Adipocyte (in vitro differentiated cells): ENCODE data around the gene SCGB1C1.
"Not testable (repeated sequence)": the region's sequence is repeated elsewhere in the genome, so short reads cannot be mapped to it uniquely, and the experiment has no call there.

Experiments
- DNase-seq: peaks from one replicate; pipeline ENCODE4 v3.0.0-alpha.2; 2015; ENCODE audit warnings: low read depth
- H3K27me3 ChIP-seq: replicated peaks from 2 replicates; pipeline ENCODE4 v1.7.0; 2013; ENCODE audit warnings: mild to moderate bottlenecking, low read length, moderate library complexity; ENCODE audit not compliant: control insufficient read depth, insufficient read depth
- H3K36me3 ChIP-seq: 2 replicates; pipeline ENCODE4 v1.7.0; 2013; ENCODE audit warnings: low read length, mild to moderate bottlenecking, moderate library complexity; ENCODE audit not compliant: control insufficient read depth, insufficient read depth, severe bottlenecking
- H3K4me1 ChIP-seq: 2 replicates; pipeline ENCODE4 v1.7.0; 2013; ENCODE audit warnings: mild to moderate bottlenecking, low read length, moderate library complexity; ENCODE audit not compliant: control insufficient read depth, insufficient read depth
- H3K4me3 ChIP-seq: 2 replicates; pipeline ENCODE4 v1.7.0; 2013; ENCODE audit warnings: mild to moderate bottlenecking, low read length, moderate library complexity
- H3K9ac ChIP-seq: 2 replicates; pipeline ENCODE4 v1.7.0; 2013; ENCODE audit warnings: mild to moderate bottlenecking, low read length, moderate library complexity
- H3K9me3 ChIP-seq: 2 replicates; pipeline ENCODE4 v1.7.0; 2013; ENCODE audit warnings: mild to moderate bottlenecking, low read length, moderate library complexity; ENCODE audit not compliant: control insufficient read depth

Gene SCGB1C1

DNA sequence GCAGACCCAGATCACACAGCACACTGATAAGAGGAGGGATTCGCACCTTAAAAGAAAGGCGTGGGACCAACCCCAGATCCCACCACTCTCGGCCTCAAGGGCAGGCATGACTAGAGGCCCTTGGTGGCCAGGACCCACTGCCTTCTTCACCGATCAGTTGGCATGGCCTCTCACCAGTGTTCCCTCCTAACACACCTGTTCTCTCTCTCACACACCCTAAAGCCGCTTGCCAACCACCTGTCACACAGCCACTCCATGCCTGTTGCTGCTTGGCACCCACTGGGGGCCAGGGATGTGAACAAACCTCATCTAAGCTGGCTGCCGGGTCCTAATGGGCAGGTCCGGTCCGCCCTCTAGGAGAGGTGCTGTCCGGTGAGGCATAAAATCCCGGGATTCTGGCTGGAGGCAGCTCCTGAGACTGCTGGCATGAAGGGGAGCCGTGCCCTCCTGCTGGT lies at the start of gene SCGB1C1:
Gene SCGB1C1 (plus strand): TSS at position 405 of the 455 bp plus-strand sequence. CDS start 22 bp downstream, at position 427.
- DNase-seq, H3K9ac ChIP-seq, H3K4me3 ChIP-seq, H3K9me3 ChIP-seq, H3K27me3 ChIP-seq, H3K4me1 ChIP-seq, H3K36me3 ChIP-seq: not testable (repeated sequence)

DNA sequence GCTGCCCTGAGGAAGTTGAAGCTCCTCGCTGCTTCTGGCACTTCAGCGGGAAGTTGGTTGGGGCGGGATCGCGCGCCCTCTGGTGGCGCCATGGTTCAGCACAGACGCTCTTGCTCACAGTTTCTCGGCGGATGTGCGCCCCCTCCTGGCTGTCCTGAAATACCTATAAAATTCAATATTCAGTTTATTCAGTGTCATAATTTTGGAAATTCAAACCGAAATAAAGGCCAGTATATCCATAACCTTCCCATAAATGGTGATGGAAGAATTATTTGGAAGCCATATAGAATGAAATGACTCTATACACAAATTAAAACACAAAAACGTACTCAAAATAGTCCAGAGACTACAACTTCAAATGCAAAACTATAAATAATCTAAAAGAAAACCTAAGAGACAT lies 12.6 kb upstream of the SCGB1C1 start:
- H3K36me3 ChIP-seq, DNase-seq, H3K27me3 ChIP-seq, H3K9me3 ChIP-seq, H3K9ac ChIP-seq, H3K4me3 ChIP-seq, H3K4me1 ChIP-seq: not testable (repeated sequence)

DNA sequence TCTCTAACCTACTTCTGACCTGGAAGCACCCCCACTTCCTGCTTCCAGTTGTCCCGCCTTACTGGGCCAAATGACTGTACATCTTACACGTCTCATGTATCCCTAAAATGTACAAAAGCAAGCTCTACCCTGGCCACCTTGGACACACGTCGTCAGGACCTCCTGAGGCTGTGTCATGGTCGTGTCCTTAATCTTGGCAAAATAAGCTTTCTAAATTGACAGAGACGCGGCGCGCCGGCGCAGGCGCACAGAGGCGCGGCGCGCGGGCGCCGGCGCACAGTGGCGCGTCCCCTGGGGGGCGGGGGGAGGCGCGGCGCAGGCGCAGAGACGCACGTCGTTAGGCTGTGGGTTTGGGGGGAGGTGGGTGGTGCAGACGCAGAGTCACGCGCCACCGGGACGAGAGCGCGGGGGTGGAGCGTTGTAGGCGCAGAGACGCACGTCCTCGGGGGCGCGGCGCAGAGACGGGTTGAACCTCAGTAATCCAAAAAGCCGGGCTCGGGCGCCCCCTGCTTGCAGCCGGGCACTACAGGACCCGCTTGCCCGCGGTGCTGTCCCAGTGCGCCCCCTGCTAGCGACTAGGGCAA lies 3.6 kb upstream of the SCGB1C1 start:
- not testable (repeated sequence) for H3K9me3 ChIP-seq, H3K27me3 ChIP-seq, H3K4me3 ChIP-seq, H3K4me1 ChIP-seq, H3K36me3 ChIP-seq, H3K9ac ChIP-seq, DNase-seq

DNA sequence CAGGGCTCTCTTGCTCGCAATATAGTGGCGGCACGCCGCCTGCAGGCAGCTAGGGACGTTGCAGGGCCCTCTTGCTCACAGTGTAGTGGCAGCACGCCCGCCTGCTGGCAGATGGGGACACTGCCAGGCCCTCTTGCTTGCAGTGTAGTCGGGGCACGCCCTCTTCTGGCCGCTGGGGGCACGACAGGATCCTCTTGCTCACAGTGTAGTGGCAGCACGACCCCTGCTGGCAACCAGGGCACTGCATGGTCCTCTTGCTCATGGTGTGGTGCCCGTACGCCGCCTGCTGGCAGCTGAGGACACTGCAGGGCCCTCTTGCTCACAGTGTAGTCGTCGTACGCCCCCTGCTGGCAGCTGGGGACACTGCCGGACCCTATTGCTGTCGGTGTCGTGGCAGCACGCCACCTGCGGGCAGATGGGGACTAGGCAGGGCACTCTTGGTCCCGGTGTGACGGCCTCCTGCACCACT lies 3.0 kb upstream of the SCGB1C1 start:
- H3K4me3 ChIP-seq, H3K27me3 ChIP-seq, H3K9ac ChIP-seq, H3K36me3 ChIP-seq, DNase-seq, H3K9me3 ChIP-seq, H3K4me1 ChIP-seq: not testable (repeated sequence)

DNA sequence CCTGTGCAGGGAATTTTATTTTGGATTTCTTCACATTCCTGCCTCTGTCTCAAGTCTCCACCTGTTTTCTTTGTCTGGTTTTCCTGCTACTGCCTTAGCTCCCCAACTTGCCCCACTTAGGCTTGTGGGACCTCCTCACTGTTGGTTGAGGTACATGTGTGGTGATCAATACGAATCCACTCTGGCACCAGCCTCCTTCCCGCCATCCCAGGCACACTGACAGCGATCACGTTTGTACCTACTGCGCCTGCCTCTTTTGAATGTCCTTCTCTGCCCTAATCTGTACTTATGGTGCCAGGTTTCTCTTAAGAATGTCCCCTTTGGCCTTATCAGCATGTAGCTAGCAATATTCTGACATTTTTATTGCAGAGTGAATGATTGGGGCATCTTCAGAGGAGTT lies 2.3 kb upstream of the SCGB1C1 start:
- DNase-seq, H3K36me3 ChIP-seq, H3K4me1 ChIP-seq, H3K9me3 ChIP-seq, H3K4me3 ChIP-seq, H3K27me3 ChIP-seq, H3K9ac ChIP-seq: not testable (repeated sequence)

DNA sequence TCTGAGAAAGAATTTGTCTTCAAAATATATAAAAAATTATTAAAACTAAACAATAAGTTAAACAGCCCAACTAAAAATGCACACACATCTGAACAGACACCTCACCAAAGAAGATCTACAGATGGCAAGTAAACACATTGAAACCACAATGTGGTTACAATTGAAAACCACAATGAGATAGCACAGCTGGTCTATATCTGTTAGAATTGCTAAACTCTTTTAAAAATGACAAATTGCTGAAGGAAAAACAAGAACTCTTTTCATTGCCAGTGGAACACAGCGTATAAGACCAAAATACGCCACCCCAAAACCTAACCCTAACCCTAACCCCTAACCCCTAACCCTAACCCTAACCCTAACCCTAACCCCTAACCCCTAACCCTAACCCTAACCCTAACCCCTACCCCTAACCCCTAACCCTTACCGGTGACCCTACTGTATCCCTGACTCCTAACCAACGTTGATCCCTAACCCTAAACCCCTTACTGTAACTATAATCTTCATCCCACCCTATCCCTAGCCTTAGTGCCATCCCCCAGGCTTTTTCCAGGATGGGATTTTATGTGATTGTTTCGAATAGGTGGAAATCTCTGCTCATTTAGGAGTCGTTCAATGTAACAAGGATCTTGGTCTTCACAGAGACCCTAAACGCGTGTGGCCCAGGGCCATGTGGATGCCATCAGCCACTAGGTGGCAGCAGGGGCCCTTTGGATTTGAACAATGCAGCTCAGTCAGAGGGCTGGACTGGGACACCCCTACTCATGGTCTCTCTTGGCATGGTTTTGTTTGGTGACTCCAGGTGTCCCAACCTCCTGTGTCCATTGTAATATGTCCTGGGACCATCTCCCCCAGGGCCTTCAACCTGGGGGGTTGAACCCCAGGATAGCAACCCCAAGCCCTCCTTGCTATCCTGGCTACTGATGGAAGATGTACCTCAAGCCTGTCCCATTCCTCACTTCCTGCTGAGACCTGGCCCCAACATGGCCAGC lies 1.1 kb upstream of the SCGB1C1 start:
- H3K36me3 ChIP-seq, DNase-seq, H3K4me3 ChIP-seq, H3K27me3 ChIP-seq, H3K9me3 ChIP-seq, H3K4me1 ChIP-seq, H3K9ac ChIP-seq: not testable (repeated sequence)

DNA sequence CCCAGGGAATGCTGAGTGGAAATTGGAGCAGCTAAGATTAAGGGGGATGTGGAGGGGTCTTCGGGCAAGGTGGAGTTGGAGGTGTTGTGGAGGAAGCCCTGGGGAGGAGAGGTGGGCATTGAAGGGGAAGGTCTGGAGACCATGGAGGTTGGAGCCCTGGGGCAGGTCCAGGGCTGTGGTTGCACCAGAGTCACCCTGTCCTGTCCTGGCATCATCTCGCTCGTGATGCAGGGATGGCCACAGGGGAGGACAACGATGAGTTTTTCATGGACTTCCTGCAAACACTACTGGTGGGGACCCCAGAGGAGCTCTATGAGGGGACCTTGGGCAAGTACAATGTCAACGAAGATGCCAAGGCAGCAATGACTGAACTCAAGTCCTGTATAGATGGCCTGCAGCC lies 603 bp downstream of the SCGB1C1 start:
- not testable (repeated sequence) for H3K36me3 ChIP-seq, H3K4me1 ChIP-seq, H3K27me3 ChIP-seq, H3K9me3 ChIP-seq, H3K9ac ChIP-seq, DNase-seq, H3K4me3 ChIP-seq

DNA sequence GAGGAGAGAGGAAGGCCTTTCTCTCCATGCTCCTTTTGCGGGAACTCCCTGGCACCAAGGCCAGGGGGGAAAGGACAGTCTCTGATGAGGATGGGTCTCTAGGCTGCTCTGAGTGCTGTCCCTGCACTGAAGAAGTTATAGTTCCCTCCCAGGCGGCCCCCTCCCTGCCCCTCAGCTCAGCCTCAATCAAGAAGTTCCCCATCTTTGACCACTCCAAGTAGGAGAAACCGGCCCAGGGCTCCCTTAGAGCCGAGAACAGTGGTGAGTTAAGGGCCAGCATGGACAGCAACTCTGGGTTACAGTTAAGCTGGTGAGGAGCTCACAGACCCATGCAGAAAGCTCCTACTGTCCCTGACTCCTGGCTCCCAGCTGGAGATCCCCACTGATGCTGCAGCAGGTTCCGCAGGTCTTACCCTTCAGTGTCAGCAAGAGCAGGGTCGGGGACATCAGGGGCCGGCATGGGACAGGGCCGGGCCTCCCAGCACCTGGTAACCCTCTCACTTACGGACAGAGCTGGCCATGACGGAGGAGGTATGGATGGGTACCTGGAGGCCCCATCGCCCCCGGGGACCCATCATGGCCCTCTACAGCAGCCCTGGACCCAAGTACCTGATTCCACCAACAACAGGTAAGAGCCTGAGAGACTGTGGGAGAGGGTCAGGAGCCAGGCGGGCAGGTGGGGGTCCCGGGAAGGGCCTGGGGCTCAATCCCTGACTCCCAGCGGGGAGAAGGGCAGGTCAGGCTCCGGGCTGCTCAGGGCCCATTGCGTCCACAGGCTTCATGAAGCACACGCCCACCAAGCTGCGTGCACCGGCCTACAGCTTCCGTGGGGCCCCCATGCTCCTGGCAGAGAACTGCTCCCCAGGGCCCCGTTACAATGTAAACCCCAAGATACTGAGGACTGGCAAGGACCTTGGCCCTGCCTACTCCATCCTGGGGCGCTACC lies 4.2 kb downstream of the SCGB1C1 start:
- Histone ChIP-seq H3K9me3 (no peaks in the 10 kb centered on the region), H3K4me3 (no peak overlapping the region), H3K9ac (no peak overlapping the region), H3K36me3 (peaks cover 4% of the 10 kb centered on the region), H3K27me3 (no peaks in the 10 kb centered on the region), H3K4me1 (no peaks in the 10 kb centered on the region)
- no peak for DNase-seq

DNA sequence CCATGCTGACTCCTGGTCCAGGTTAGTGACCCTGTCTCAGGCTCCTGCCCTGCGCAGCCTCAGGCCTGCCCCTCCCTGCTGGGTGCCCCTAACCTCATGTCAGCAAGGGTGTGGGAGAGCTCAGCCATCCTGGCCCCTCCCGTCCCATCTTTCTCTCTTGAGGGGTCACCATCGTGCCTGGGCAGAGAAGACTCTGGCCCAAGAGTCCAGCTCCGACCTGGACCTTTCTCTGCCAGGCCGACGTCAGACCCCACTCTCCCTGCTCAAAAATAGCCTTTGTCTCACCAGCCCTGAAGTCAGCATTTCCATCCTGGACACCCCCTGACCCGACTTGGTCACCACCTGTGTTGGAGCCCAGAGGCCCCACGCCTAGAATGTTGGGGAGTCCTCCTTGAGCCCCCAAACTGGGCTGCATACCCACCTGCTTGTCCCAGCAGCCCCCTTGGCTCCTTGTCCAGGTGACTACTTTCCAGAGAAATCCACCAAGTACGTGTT lies 4.9 kb downstream of the SCGB1C1 start:
- H3K4me1 ChIP-seq = no peaks in the 10 kb centered on the region
- no peak for DNase-seq
- H3K36me3 ChIP-seq = peaks cover 4% of the 10 kb centered on the region
- no peaks in the 10 kb centered on the region for H3K9me3 ChIP-seq
- no peak overlapping the region for H3K4me3 ChIP-seq
- no peaks in the 10 kb centered on the region for H3K27me3 ChIP-seq
- no peak overlapping the region for H3K9ac ChIP-seq

DNA sequence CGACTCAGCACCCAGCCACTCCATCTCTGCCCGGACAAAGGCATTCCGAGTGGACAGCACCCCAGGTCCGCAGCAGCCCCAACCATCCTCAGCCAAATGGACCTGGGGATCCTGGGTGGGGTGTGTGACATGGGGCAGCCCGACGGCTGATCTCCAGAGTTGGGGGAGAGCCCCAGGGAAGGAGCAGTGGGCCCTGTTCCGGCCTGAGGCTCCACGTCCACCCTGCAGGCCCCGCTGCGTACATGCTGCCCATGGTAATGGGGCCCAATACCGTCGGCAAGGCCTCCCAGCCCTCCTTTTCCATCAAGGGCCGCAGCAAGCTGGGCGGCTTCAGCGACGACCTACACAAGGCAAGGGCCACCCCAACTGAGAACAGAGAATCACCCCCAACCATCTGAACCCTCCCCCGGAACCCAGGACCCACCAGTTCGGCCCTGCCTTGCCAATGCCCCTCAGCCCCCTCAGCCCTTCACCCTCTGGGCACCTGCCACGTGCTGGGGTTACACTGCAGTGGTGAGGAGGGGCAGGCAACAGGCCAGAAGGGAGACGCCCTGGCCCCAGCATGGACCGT lies 5.4 kb downstream of the SCGB1C1 start:
- H3K9ac ChIP-seq = no peak overlapping the region

More for the DNA sequence above, 5.4 kb downstream of the SCGB1C1 start:
- Histone ChIP-seq H3K36me3 (peaks cover 10% of the 10 kb centered on the region), H3K4me3 (no peak overlapping the region), H3K4me1 (peaks cover 1% of the 10 kb centered on the region), H3K27me3 (no peaks in the 10 kb centered on the region), H3K9me3 (no peaks in the 10 kb centered on the region)
- no peak for DNase-seq
